Measurements from ENCODE around the gene KLHDC8A. TPM values are rescaled to one million over a fixed set of nuclear protein-coding genes. Genes with fewer than 3 reads are reported as not detected.

KLHDC8A gene
- total RNA-seq, 1 donor from 2014 or later = not detected

- no peak for DNase-seq (ENCODE audit: extremely low spot score, unreplicated experiment)
- no peak for TF ChIP-seq CTCF (IDR thresholded peaks at IDR 0.05)
- Mint-ChIP-seq H3K4me3 (ENCODE audit: unreplicated experiment) (no peak overlapping the region), H3K9me3 (ENCODE audit: unreplicated experiment) (no peaks in the 10 kb centered on the region), H3K4me1 (ENCODE audit: unreplicated experiment) (peaks cover 66% of the 10 kb centered on the region), H3K36me3 (ENCODE audit: unreplicated experiment) (peaks cover 10% of the 10 kb centered on the region), H3K27ac (ENCODE audit: unreplicated experiment) (peak overlapping the region; percentile 95), H3K27me3 (ENCODE audit: unreplicated experiment) (no peaks in the 10 kb centered on the region)
Observed at GRCh38 chr1:205315008-205315618, 41.6 kb downstream of the KLHDC8A start.

- Mint-ChIP-seq H3K27me3 (ENCODE audit: unreplicated experiment) (no peaks in the 10 kb centered on the region), H3K4me1 (ENCODE audit: unreplicated experiment) (peaks cover 52% of the 10 kb centered on the region), H3K9me3 (ENCODE audit: unreplicated experiment) (no peaks in the 10 kb centered on the region), H3K27ac (ENCODE audit: unreplicated experiment) (peak overlapping the region; percentile 95), H3K4me3 (ENCODE audit: unreplicated experiment) (peak overlapping the region; percentile 60), H3K36me3 (ENCODE audit: unreplicated experiment) (peaks cover 10% of the 10 kb centered on the region)
- DNase-seq (ENCODE audit: extremely low spot score, unreplicated experiment) = no peak
- TF ChIP-seq CTCF (IDR thresholded peaks at IDR 0.05) = no peak
Observed at GRCh38 chr1:205313563-205314308, 43.0 kb downstream of the KLHDC8A start.

DNA sequence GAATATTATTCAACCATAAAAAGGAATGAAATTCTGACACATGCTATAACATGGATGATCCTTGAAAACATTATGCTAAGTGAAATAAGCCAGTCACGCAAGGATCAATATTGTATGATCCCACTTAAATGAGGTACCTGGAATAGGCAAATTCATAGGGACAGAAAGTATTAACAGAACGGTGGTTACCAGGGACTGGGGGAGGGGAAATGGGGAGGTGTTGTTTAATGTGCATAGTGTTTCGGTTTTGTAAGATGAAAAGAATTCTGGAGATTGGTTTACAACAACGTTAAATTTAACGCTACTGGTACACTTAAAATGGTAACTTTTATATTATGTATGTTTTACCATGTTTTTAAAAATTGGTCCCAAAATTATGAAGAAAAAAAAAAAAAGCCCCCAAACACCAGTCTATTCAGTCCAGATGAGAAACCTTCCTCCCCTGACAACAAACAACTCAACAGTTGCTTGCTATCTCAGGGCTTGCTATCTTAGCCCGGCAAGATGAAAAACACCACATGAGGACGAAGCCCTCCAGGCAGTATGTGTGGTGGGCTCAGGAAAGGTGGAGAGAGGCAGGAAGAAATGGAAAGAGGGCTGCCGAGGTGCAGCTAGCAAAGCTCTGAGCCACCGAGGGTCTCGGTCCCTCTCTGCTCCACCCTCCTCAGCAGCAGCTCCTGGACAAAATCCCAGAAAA, 43.7 kb downstream of the KLHDC8A start:
- Mint-ChIP-seq H3K36me3 (ENCODE audit: unreplicated experiment) (peaks cover 14% of the 10 kb centered on the region), H3K27ac (ENCODE audit: unreplicated experiment) (peak overlapping the region; percentile 95), H3K27me3 (ENCODE audit: unreplicated experiment) (no peaks in the 10 kb centered on the region), H3K9me3 (ENCODE audit: unreplicated experiment) (no peaks in the 10 kb centered on the region), H3K4me3 (ENCODE audit: unreplicated experiment) (peak overlapping the region; percentile 60), H3K4me1 (ENCODE audit: unreplicated experiment) (peaks cover 45% of the 10 kb centered on the region)
- no peak for TF ChIP-seq CTCF (IDR thresholded peaks at IDR 0.05)
- DNase-seq (ENCODE audit: extremely low spot score, unreplicated experiment) = no peak

DNA sequence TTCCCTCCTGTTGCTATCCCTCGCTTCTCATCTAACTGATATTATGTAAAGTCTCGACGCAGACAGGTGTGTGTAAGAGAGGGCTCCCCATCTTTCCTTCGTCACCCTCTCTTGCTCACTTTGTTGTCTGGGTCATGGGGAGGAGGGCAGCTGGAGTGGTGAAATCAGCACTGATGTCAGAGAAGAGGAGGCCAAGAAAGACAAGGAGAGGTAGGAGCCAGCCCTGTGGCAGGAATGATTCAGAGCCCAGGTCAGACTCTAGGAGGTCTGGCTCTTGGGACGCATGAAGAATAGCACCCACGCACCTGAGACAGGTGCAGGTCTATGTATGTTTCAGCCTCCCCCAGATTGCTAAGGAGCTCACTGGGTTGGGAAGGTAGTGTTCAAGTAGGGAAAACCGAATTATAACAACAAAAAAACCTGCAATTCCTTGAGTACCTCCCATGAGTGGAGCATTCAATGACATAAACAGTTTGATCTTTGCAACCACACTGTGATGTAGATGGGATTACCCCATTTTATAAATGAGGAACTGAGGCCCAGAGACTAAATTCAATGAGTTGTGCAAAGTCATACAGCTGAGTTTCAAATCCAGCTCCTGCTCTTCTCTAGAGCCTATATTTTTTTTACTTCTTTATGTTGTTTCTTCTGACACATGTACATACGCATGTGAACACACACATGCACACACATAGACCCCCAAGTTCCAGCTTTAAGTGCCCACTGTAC, 45.6 kb downstream of the KLHDC8A start:
- Mint-ChIP-seq H3K4me1 (ENCODE audit: unreplicated experiment) (peaks cover 27% of the 10 kb centered on the region), H3K27ac (ENCODE audit: unreplicated experiment) (no peak overlapping the region)

More for the DNA sequence above, 45.6 kb downstream of the KLHDC8A start:
- no peak for DNase-seq (ENCODE audit: extremely low spot score, unreplicated experiment)
- no peaks in the 10 kb centered on the region for H3K27me3 Mint-ChIP-seq (ENCODE audit: unreplicated experiment)
- no peaks in the 10 kb centered on the region for H3K9me3 Mint-ChIP-seq (ENCODE audit: unreplicated experiment)
- no peak overlapping the region for H3K4me3 Mint-ChIP-seq (ENCODE audit: unreplicated experiment)
- peaks cover 24% of the 10 kb centered on the region for H3K36me3 Mint-ChIP-seq (ENCODE audit: unreplicated experiment)
- TF ChIP-seq CTCF (IDR thresholded peaks at IDR 0.05) = no peak

All from osteocyte (in vitro differentiated cells).